ENCODE results near the gene METTL27. TPM values are rescaled to one million over a fixed set of nuclear protein-coding genes. Genes with fewer than 3 reads are reported as not detected.

Gene METTL27
- total RNA-seq, 1 donor from 2014 or later: 10.5 TPM

DNA sequence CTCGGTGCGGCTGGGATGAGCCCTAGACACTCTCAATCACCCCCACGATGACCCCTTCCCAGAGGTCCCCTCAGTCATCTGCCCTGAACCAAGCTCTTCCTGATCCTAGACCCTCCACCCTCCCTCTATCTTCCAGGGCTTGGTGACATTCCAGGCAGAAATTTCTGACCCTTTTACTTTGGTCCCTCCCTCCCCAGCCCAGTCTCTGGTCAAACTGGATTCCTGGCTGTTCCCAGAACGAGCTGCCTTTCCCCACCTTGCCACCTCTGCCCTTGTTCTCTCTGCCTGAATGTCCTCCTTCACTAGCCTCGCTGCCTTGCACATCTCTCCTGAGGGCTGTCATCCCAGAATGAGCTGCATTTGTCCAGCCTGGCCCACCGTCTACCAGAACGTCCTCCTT, 12.8 kb downstream of the METTL27 start:
- DNase-seq (ENCODE audit: low spot score): no peak
- no peak overlapping the region for H3K4me2 ChIP-seq
- peaks cover 38% of the 10 kb centered on the region for H3K4me1 ChIP-seq
- TF ChIP-seq CTCF (IDR thresholded peaks at IDR 0.05) (no peak), EZH2phosphoT487 (IDR thresholded peaks at IDR 0.05) (no peak), EZH2 (IDR thresholded peaks at IDR 0.05) (no peak)
- no peaks in the 10 kb centered on the region for H3K79me2 ChIP-seq (ENCODE audit: low read depth)
- H3F3A ChIP-seq (ENCODE audit: low read depth): peaks cover 16% of the 10 kb centered on the region
- no peak overlapping the region for H3K4me3 ChIP-seq
- no peak overlapping the region for H3K9ac ChIP-seq
- H3K36me3 ChIP-seq: no peaks in the 10 kb centered on the region
- Mint-ChIP-seq H3K9me3 (no peaks in the 10 kb centered on the region), H3K4me1 (peaks cover 52% of the 10 kb centered on the region), H3K4me3 (no peak overlapping the region), H3K36me3 (no peaks in the 10 kb centered on the region), H3K27me3 (ENCODE audit: insufficient read depth, low read depth) (peaks cover 20% of the 10 kb centered on the region), H3K27ac (peak overlapping the region; percentile 80)
- no peaks in the 10 kb centered on the region for H4K20me1 ChIP-seq (ENCODE audit: low read depth)
- H3K27ac ChIP-seq: no peak overlapping the region
- H3K9me3 ChIP-seq (ENCODE audit: low read depth): no peaks in the 10 kb centered on the region
- no peak overlapping the region for H2AFZ ChIP-seq (replicated peaks)
- peaks cover 9% of the 10 kb centered on the region for H3K27me3 ChIP-seq

DNA sequence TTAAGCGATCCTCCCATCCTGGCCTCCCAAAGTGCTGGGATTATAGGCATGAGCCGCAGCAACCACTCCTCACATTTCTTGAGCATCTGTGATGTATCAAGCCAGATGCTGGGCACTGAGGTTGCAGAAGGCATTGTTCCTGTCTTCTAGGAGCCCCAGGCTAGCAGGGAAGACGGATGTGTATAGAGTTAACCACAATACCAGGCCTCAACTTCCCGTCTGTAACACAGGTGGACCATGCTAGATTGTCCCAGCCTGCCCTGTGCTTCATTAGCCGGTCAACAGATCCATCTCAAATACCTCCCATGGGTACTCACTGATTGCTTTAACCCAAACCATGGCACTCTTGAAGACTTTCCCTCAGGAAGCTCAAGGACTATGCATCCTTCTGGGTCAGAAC, 13.3 kb downstream of the METTL27 start:
- H2AFZ ChIP-seq (replicated peaks): no peak overlapping the region
- no peak overlapping the region for H3K4me3 ChIP-seq
- Mint-ChIP-seq H3K36me3 (no peaks in the 10 kb centered on the region), H3K27ac (no peak overlapping the region), H3K4me3 (peak overlapping the region; percentile 53), H3K9me3 (no peaks in the 10 kb centered on the region), H3K4me1 (peaks cover 52% of the 10 kb centered on the region), H3K27me3 (ENCODE audit: insufficient read depth, low read depth) (peaks cover 20% of the 10 kb centered on the region)
- H3K9me3 ChIP-seq (ENCODE audit: low read depth): no peaks in the 10 kb centered on the region
- no peak for TF ChIP-seq EZH2phosphoT487 (IDR thresholded peaks at IDR 0.05)
- no peak for TF ChIP-seq CTCF (IDR thresholded peaks at IDR 0.05)
- TF ChIP-seq EZH2 (IDR thresholded peaks at IDR 0.05): no peak
- H3K9ac ChIP-seq: no peak overlapping the region
- peaks cover 9% of the 10 kb centered on the region for H3K27me3 ChIP-seq
- no peaks in the 10 kb centered on the region for H3K36me3 ChIP-seq
- H3K4me1 ChIP-seq: peaks cover 38% of the 10 kb centered on the region
- no peaks in the 10 kb centered on the region for H4K20me1 ChIP-seq (ENCODE audit: low read depth)
- no peak overlapping the region for H3K27ac ChIP-seq
- no peak overlapping the region for H3K4me2 ChIP-seq
- H3F3A ChIP-seq (ENCODE audit: low read depth): peaks cover 16% of the 10 kb centered on the region
- no peaks in the 10 kb centered on the region for H3K79me2 ChIP-seq (ENCODE audit: low read depth)
- no peak for DNase-seq (ENCODE audit: low spot score)

DNA sequence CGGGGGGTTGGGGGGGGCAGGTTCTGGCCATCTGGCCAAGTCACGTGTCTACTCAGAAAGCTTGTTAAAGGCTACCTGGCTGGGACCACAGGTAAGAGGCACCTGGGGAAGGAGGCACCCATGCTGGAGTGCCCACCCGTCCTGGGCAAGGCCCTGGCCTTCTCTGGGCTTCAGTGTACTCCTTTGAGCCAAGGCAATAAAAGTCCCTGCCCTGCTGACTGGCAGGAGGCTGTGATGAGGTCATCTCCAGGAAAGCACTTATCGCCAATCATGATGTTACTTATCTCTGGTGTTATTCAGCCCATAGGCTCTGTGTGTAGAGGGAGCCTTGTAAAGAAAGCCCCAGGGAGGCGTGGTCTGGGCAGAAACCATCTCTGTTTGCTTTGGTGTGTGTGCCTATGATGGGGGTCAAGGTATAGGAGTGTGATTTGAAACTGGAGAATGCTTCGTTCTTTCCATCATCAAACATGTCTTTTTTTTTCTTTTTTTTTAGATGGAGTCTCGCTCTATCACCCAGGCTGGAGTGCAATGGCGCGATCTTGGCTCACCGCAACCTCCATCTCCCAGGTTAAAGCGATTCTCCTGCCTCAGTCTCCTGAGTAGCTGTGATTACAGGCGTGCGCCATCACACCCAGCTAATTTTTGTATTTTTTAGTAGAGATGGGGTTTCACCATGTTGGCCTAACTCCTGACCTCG, 14.1 kb downstream of the METTL27 start:
- DNase-seq (ENCODE audit: low spot score): no peak
- H3K4me3 Mint-ChIP-seq: peak overlapping the region; percentile 49
- Histone ChIP-seq H3K4me2 (no peak overlapping the region), H3K4me3 (no peak overlapping the region), H2AFZ (replicated peaks) (no peak overlapping the region), H4K20me1 (ENCODE audit: low read depth) (no peaks in the 10 kb centered on the region), H3K4me1 (peaks cover 38% of the 10 kb centered on the region), H3K36me3 (no peaks in the 10 kb centered on the region), H3F3A (ENCODE audit: low read depth) (peaks cover 16% of the 10 kb centered on the region), H3K27ac (no peak overlapping the region), H3K9me3 (ENCODE audit: low read depth) (no peaks in the 10 kb centered on the region), H3K27me3 (peaks cover 9% of the 10 kb centered on the region), H3K9ac (no peak overlapping the region), H3K79me2 (ENCODE audit: low read depth) (no peaks in the 10 kb centered on the region)
- no peaks in the 10 kb centered on the region for H3K9me3 Mint-ChIP-seq
- no peak for TF ChIP-seq EZH2 (IDR thresholded peaks at IDR 0.05)
- no peak for TF ChIP-seq EZH2phosphoT487 (IDR thresholded peaks at IDR 0.05)
- TF ChIP-seq CTCF (IDR thresholded peaks at IDR 0.05): no peak
- no peak overlapping the region for H3K27ac Mint-ChIP-seq
- peaks cover 16% of the 10 kb centered on the region for H3K27me3 Mint-ChIP-seq (ENCODE audit: insufficient read depth, low read depth)
- peaks cover 50% of the 10 kb centered on the region for H3K4me1 Mint-ChIP-seq
- no peaks in the 10 kb centered on the region for H3K36me3 Mint-ChIP-seq

Data from neural progenitor cell (in vitro differentiated cells).